ENCODE measurements around the gene PHKB.
"Not testable (repeated sequence)": the region's sequence is repeated elsewhere in the genome, so short reads cannot be mapped to it uniquely, and the experiment has no call there.

The PHKB gene

DNA sequence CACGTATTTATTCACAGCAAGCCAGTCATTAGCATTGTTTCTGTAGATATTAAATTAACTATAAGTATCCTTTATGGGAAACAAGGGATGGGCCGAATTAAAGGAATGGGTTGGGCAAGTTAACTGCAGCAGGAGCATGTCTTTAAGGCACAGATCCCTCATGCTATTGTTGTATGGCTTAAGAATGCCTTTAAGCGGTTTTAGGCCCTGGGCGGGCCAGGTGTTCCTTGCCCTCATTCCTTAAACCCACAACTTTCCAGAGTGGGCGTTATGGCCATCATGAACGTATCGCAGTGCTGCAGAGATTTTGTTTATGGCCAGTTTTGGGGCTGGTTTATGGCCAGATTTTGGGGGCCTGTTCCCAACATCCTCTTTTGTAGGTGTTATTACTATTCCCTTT, 9.1 kb downstream of the PHKB start:
- no peak overlapping the region for H3K27ac ChIP-seq (ENCODE audit: poor library complexity, severe bottlenecking)
- no peak for TF ChIP-seq CTCF (IDR thresholded peaks at IDR 0.05; ENCODE audit: poor library complexity, severe bottlenecking)
- H3K36me3 ChIP-seq (ENCODE audit: low read depth), result peaks cover 20% of the 10 kb centered on the region
- ATAC-seq (ENCODE audit: low read depth), result no peak
- no peak overlapping the region for H3K4me3 ChIP-seq (ENCODE audit: severe bottlenecking)
- no peaks in the 10 kb centered on the region for H3K9me3 ChIP-seq (ENCODE audit: severe bottlenecking)
- no peaks in the 10 kb centered on the region for H3K27me3 ChIP-seq (ENCODE audit: insufficient read depth, poor library complexity, severe bottlenecking)
- peaks cover 12% of the 10 kb centered on the region for H3K4me1 ChIP-seq (ENCODE audit: insufficient read depth, poor library complexity, severe bottlenecking)
- DNase-seq (ENCODE audit: low spot score), result no peak

DNA sequence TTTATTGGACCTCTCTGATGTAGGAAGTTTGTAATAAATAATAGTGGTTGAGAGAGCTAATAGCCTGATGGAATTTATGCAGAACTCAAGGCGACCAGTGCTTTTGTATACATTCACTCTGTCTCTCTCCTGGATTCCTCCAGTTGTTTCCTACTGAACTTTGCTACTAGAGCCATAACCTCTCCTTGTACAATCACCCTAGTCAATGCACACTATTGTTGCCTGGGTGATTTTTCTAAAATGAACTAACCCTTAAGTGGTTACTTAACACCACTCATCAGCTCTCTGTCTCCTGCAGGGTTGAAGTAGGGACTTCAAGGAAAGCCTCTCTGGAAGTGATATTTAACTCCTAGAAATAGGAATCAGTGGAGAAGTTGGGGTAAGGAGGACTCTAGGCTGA, 9.7 kb downstream of the PHKB start:
- no peak for TF ChIP-seq CTCF (IDR thresholded peaks at IDR 0.05; ENCODE audit: poor library complexity, severe bottlenecking)
- no peak overlapping the region for H3K27ac ChIP-seq (ENCODE audit: poor library complexity, severe bottlenecking)
- no peaks in the 10 kb centered on the region for H3K9me3 ChIP-seq (ENCODE audit: severe bottlenecking)
- no peaks in the 10 kb centered on the region for H3K27me3 ChIP-seq (ENCODE audit: insufficient read depth, poor library complexity, severe bottlenecking)
- DNase-seq (ENCODE audit: low spot score), result no peak
- peaks cover 14% of the 10 kb centered on the region for H3K36me3 ChIP-seq (ENCODE audit: low read depth)
- ATAC-seq (ENCODE audit: low read depth), result no peak
- H3K4me3 ChIP-seq (ENCODE audit: severe bottlenecking), result no peak overlapping the region
- peaks cover 12% of the 10 kb centered on the region for H3K4me1 ChIP-seq (ENCODE audit: insufficient read depth, poor library complexity, severe bottlenecking)

DNA sequence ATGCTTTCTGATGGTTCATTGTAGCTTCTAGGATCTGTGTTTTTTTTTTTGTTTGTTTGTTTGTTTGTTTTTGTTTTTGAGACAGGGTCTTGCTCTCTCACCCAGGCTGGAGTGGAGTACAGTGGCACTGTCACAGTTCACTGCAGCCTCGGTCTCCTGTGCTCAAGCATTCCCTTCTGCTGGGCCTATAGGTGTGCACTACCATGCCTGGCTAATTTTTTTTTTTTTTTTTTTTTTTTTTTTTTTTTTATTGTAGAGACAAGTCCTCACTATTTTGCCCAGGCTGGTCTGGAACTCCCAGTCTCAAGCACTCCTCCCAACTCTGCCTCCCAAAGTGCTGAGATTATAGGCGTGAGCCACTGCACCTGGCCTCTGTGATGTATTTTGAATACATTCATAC, 11.9 kb downstream of the PHKB start:
- not testable (repeated sequence) for ATAC-seq (ENCODE audit: low read depth); H3K27ac ChIP-seq (ENCODE audit: poor library complexity, severe bottlenecking); DNase-seq (ENCODE audit: low spot score); H3K27me3 ChIP-seq (ENCODE audit: insufficient read depth, poor library complexity, severe bottlenecking); H3K9me3 ChIP-seq (ENCODE audit: severe bottlenecking); H3K4me3 ChIP-seq (ENCODE audit: severe bottlenecking); H3K36me3 ChIP-seq (ENCODE audit: low read depth)
- peaks cover 25% of the 10 kb centered on the region for H3K4me1 ChIP-seq (ENCODE audit: insufficient read depth, poor library complexity, severe bottlenecking)

DNA sequence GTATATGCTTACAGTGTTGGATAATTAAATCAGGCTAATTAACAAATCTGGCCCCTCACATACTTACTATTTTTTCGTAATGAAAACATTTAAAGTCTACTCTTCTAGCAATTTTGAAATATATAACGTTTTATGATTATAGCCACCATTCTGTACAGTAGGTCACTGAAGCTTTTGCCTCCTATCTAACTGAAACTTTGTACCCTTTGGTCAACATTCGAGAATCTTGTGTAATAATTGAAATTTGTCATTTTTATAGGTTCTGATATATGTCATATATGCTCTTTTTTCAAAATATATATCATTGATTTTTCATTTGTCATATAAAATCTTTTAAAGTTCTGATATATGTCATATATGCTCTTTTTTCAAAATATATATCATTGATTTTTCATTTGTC, 12.7 kb downstream of the PHKB start:
- Histone ChIP-seq H3K4me3 (ENCODE audit: severe bottlenecking) (no peak overlapping the region), H3K27me3 (ENCODE audit: insufficient read depth, poor library complexity, severe bottlenecking) (no peaks in the 10 kb centered on the region), H3K9me3 (ENCODE audit: severe bottlenecking) (no peaks in the 10 kb centered on the region), H3K27ac (ENCODE audit: poor library complexity, severe bottlenecking) (no peak overlapping the region), H3K4me1 (ENCODE audit: insufficient read depth, poor library complexity, severe bottlenecking) (peaks cover 26% of the 10 kb centered on the region), H3K36me3 (ENCODE audit: low read depth) (peaks cover 9% of the 10 kb centered on the region)
- ATAC-seq (ENCODE audit: low read depth), result no peak
- no peak for DNase-seq (ENCODE audit: low spot score)
- no peak for TF ChIP-seq CTCF (IDR thresholded peaks at IDR 0.05; ENCODE audit: poor library complexity, severe bottlenecking)

DNA sequence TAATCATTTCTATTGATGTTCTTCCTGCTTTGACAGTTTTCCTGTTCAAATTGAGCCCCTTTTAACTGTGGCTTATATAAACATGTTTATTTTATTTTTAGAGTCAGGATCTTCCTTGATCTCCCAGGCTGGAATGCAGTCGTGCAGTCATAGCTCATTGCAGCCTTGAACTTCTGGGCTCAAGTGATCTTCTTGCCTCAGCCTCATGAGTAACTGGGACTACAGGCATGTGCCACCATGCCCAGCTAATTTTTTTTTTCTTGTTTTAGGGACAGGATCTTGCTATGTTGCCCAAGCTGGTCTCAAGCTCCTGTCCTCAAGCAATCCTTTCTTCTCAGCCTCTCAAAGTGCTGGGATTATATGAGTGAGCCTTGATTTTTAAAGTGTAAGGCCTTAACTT, 14.7 kb downstream of the PHKB start:
- no peak for DNase-seq (ENCODE audit: low spot score)
- Histone ChIP-seq H3K27ac (ENCODE audit: poor library complexity, severe bottlenecking) (no peak overlapping the region), H3K4me1 (ENCODE audit: insufficient read depth, poor library complexity, severe bottlenecking) (peaks cover 26% of the 10 kb centered on the region), H3K36me3 (ENCODE audit: low read depth) (peaks cover 10% of the 10 kb centered on the region), H3K9me3 (ENCODE audit: severe bottlenecking) (no peaks in the 10 kb centered on the region), H3K4me3 (ENCODE audit: severe bottlenecking) (no peak overlapping the region), H3K27me3 (ENCODE audit: insufficient read depth, poor library complexity, severe bottlenecking) (no peaks in the 10 kb centered on the region)
- no peak for TF ChIP-seq CTCF (IDR thresholded peaks at IDR 0.05; ENCODE audit: poor library complexity, severe bottlenecking)
- no peak for ATAC-seq (ENCODE audit: low read depth)

All from RWPE2 (cell line).